Kidney (tissue), 14 donors: Measurements from ENCODE around the gene BRIP1. TPM values are rescaled to one million over a fixed set of nuclear protein-coding genes. Genes with fewer than 3 reads are reported as not detected.

ENCODE experiments used
- DNase-seq, 5 donors: peaks; one replicate each; pipeline ENCODE4 v3.0.0-alpha.2; 2013 to 2020
- FAIRE-seq: peaks from 2 replicates; lab custom pipeline; 2012; peaks lifted over from hg19 to GRCh38; lab: Jason Lieb, UNC
- H3K27ac ChIP-seq, 2 donors: one replicate each; pipeline ENCODE4 v1.7.0; 2013; ENCODE audit warnings: low read depth in 2 of 2, low read length in 2 of 2, inconsistent platforms in 1 of 2
- H3K27me3 ChIP-seq: one replicate; pipeline ENCODE4 v1.7.1; 2013; ENCODE audit warnings: low read length, inconsistent platforms; ENCODE audit not compliant: control insufficient read depth, insufficient read depth
- H3K36me3 ChIP-seq, 3 donors: one replicate each; pipeline versions ENCODE4 v1.7.0 to v1.7.1; 2013; ENCODE audit warnings: low read length in 3 of 3, control low read depth in 1 of 3, inconsistent platforms in 1 of 3; ENCODE audit not compliant: insufficient read depth in 3 of 3, control insufficient read depth in 2 of 3
- H3K4me1 ChIP-seq, 3 donors: one replicate each; pipeline versions ENCODE4 v1.7.0 to v1.7.1; 2013; ENCODE audit warnings: low read length in 3 of 3, inconsistent platforms in 1 of 3, low read depth in 1 of 3; ENCODE audit not compliant: control insufficient read depth in 2 of 3, insufficient read depth in 2 of 3
- H3K4me3 ChIP-seq, 3 donors: one replicate each; pipeline versions ENCODE4 v1.7.0 to v1.8.1; 2013; ENCODE audit warnings: low read length in 3 of 3, control low read depth in 1 of 3, inconsistent platforms in 1 of 3
- H3K9ac ChIP-seq, 3 donors: one replicate each; pipeline versions ENCODE4 v1.7.0 to v1.7.1; 2013; ENCODE audit warnings: low read length in 3 of 3, control low read depth in 1 of 3, inconsistent platforms in 1 of 3
- H3K9me3 ChIP-seq, 3 donors: one replicate each; pipeline versions ENCODE4 v1.7.0 to v1.7.1; 2013; ENCODE audit warnings: low read length in 3 of 3, control low read depth in 1 of 3, inconsistent platforms in 1 of 3; ENCODE audit not compliant: control insufficient read depth in 2 of 3, insufficient read depth in 1 of 3
- CTCF ChIP-seq: IDR thresholded peaks from 3 replicates; pipeline ENCODE4 v1.5.1; 2012; ENCODE audit warnings: mild to moderate bottlenecking, moderate library complexity, borderline replicate concordance; ENCODE audit not compliant: insufficient read depth; ENCODE audit errors: extremely low read depth
- intact Hi-C: fragments of 100-400 bp; cut with DNase I; formaldehyde crosslinking; loops from one replicate; pipeline ENCODE4 v1.11.1; 2022
- polyA plus RNA-seq: library from polyadenylated mRNA; stranded (reverse); fragments of 350-450 nt; fragmentation: Illumina TruSeq; extraction: RNeasy Lipid Tissue Mini Kit (QIAGEN cat#74804); gene quantifications from one replicate; pipeline ENCODE4 v1.2.3, GENCODE V29; 2014; ENCODE audit warnings: low read depth, low replicate concordance; ENCODE audit not compliant: insufficient read depth
- total RNA-seq: library from RNA; stranded (reverse); fragmentation: NEBNext Ultra II Directional; extraction: Animal tissue kit (Norgen Biotek cat#: 25700); gene quantifications from one replicate; pipeline ENCODE4 v1.2.1, GENCODE V29; 2021
- donor health status: control.
- donor health status: control.
- donor health status: control.
- donor health status: control.
- donor health status: control.
- donor health status: DM: yes; HTN: yes; CAD: no.
- donor health status: Normal renal cell carcinoma (clear cell type).

Gene BRIP1
- total and polyA plus RNA-seq, 2 donors from 2014 or later = 0.54 TPM; not detected in 1

DNA sequence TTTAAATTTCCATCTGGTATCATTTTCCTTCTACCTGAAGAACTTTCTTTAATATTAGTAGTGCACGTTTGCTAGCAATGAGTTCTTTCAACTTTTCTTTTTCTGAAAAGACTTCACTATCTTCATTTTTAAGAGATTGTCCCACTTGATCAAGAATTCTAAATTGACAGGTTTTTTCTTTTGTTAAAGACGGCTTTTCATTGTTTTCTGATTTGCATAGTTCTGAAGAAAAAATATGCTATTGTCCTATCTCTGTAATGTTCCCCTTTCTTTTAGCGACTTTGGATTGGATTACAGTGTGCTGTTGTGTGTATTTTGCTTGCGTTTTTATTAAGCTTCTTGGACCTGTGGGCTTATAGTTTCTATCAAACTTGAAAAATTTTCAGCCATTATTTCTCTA lies 146.0 kb downstream of the BRIP1 start:
- intact Hi-C loops = no loop called here
- H3K9ac ChIP-seq = no peak overlapping the region

GRCh38 chr17:61716225-61716829 lies 147.0 kb downstream of the BRIP1 start:
- Histone ChIP-seq H3K4me3 (no peak overlapping the region), H3K9me3 (peaks cover 0 to 4% (median 0%) of the 10 kb centered on the region in 3 donors), H3K27ac (no peak overlapping the region), H3K36me3 (no peaks in the 10 kb centered on the region), H3K27me3 (no peaks in the 10 kb centered on the region), H3K4me1 (no peaks in the 10 kb centered on the region), H3K9ac (no peak overlapping the region)
- FAIRE-seq = no peak
- DNase-seq = no peak
- intact Hi-C loops = no loop called here
- TF ChIP-seq CTCF = no peak

More for the DNA sequence above, 146.0 kb downstream of the BRIP1 start:
- no peak overlapping the region for H3K4me3 ChIP-seq
- no peak for FAIRE-seq
- H3K9me3 ChIP-seq = peaks cover 0 to 4% (median 0%) of the 10 kb centered on the region in 3 donors
- DNase-seq = no peak
- no peaks in the 10 kb centered on the region for H3K36me3 ChIP-seq
- no peaks in the 10 kb centered on the region for H3K27me3 ChIP-seq
- TF ChIP-seq CTCF = no peak
- H3K4me1 ChIP-seq = no peaks in the 10 kb centered on the region
- H3K27ac ChIP-seq = no peak overlapping the region

DNA sequence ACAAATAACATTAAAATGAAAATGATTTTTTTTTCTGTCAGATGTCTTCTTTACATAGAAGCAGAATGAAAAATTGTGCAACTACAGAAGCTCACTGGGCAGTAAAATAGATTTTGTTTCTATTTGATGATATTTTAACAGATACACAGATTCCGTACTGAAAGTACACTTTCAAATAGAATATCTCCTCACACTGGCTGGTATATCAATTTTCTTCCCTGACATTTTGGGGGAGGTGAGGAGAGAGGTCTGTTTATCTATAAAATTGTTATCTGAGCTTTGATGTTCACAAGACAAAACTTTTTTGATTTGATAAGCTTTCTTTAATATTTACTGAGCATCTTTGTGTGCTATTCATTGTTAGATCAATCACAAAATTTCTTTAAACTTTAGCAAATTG lies 148.0 kb downstream of the BRIP1 start:
- Histone ChIP-seq H3K4me3 (no peak overlapping the region), H3K27me3 (no peaks in the 10 kb centered on the region), H3K36me3 (no peaks in the 10 kb centered on the region), H3K9ac (no peak overlapping the region), H3K9me3 (peaks cover 0 to 4% (median 0%) of the 10 kb centered on the region in 3 donors), H3K4me1 (no peaks in the 10 kb centered on the region), H3K27ac (no peak overlapping the region)
- intact Hi-C loops = no loop called here
- no peak for TF ChIP-seq CTCF
- FAIRE-seq (no peak), DNase-seq (no peak)

DNA sequence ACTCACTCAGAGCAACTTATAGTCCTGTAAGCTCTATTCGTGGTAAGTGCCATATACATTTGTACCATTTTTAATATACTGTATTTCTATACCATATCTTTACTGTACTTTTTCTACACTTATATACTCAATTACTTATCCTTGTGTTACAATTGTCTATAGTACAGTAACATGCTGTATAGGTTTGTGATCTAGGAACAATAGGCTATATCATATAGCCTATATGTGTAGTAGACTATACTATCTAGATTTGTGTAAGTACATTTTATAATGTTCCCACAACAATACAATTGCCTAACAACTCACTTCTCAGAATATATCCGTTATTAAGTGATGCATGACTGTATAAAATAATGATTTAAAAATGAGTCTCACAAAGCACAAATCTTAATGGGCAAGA lies 149.0 kb downstream of the BRIP1 start:
- H3K27me3 ChIP-seq = no peaks in the 10 kb centered on the region
- H3K36me3 ChIP-seq = no peaks in the 10 kb centered on the region
- no peak overlapping the region for H3K27ac ChIP-seq
- no peak for TF ChIP-seq CTCF
- FAIRE-seq (no peak), DNase-seq (no peak)
- intact Hi-C loops = no loop called here
- peaks cover 0 to 4% (median 0%) of the 10 kb centered on the region in 3 donors for H3K9me3 ChIP-seq
- H3K4me1 ChIP-seq = no peaks in the 10 kb centered on the region
- no peak overlapping the region for H3K9ac ChIP-seq
- H3K4me3 ChIP-seq = no peak overlapping the region
